K562 (cell line): ENCODE results near the gene TUBA1B. TPM values are rescaled to one million over a fixed set of nuclear protein-coding genes. Genes with fewer than 3 reads are reported as not detected.

Source experiments
- ATAC-seq: fragments of 200-7000 bp; cut with Tn5 transposase; 3 replicates; pipeline ENCODE4 v1.9.1; 2020; ENCODE audit warnings: moderate library complexity
- Bru-seq: library from RNA; stranded (reverse); fragments of 400-500 nt; gene quantifications from one replicate; lab custom pipeline; 2021; lab: Mats Ljungman, UMichigan
- BruChase-seq, 2 experiments: library from RNA; stranded (reverse); fragments of 400-500 nt; gene quantifications; one replicate each; lab custom pipeline; 2021; lab: Mats Ljungman, UMichigan
- BruUV-seq: library from RNA; stranded (reverse); fragments of 400-500 nt; replicated peaks from 2 replicates; lab custom pipeline; 2021; lab: Mats Ljungman, UMichigan
- CTCF ChIA-PET: fragments of 300-600 bp; formaldehyde crosslinking; extraction: SDS; loops from one replicate; lab custom pipeline; 2021; ENCODE audit warnings: low intra/inter-chr PET ratio; lab: Yijun Ruan, JAX
- POLR2A ChIA-PET: fragments of 300-600, 350-650 bp; sonication (Branson Sonifier 250); formaldehyde crosslinking; extraction: SDS; loops from one replicate; lab custom pipeline; 2021; ENCODE audit warnings: antibody characterized with exemption, inconsistent platforms; lab: Yijun Ruan, JAX
- DNase-seq, 4 experiments: peaks; one replicate each; pipeline versions ENCODE4 v3.0.0 to v3.0.0-alpha.2; 2011 to 2018; ENCODE audit warnings: low spot score in 3 of 4, mixed read lengths in 3 of 4; ENCODE audit errors: extremely low read depth in 1 of 4
- FAIRE-seq: peaks from 2 replicates; lab custom pipeline; 2011; peaks lifted over from hg19 to GRCh38; lab: Jason Lieb, UNC
- H2AFZ ChIP-seq: 2 replicates; pipeline ENCODE4 v1.6.0; 2011; ENCODE audit warnings: low read depth, low read length, control low read depth, inconsistent platforms
- H3K27ac ChIP-seq: fragments of 200-600 bp; 3 replicates; pipeline ENCODE4 v1.8.0; 2011; ENCODE audit warnings: low read depth, mild to moderate bottlenecking, control low read depth, inconsistent platforms, low read length, moderate library complexity, mixed read lengths; ENCODE audit errors: extremely low read depth
- H3K27me3 ChIP-seq, 2 experiments: fragments of 300-600 bp in 1 of 2; 2 replicates in 1 of 2; 3 replicates in 1 of 2; pipeline versions ENCODE4 v1.6.0 to v1.8.0; 2011; ENCODE audit warnings: inconsistent platforms in 2 of 2, low read length in 2 of 2, mild to moderate bottlenecking in 1 of 2, mixed read lengths in 1 of 2, moderate library complexity in 1 of 2; ENCODE audit not compliant: control insufficient read depth in 2 of 2, insufficient read depth in 2 of 2
- H3K36me3 ChIP-seq: fragments of 300-600 bp; 3 replicates; pipeline ENCODE4 v1.8.0; 2011; ENCODE audit warnings: mild to moderate bottlenecking, low read length, inconsistent platforms; ENCODE audit not compliant: control insufficient read depth, insufficient read depth
- H3K4me1 ChIP-seq, 2 experiments: fragments of 200-600 bp in 1 of 2; replicated peaks in 1 of 2; 2 replicates in 1 of 2; 3 replicates in 1 of 2; pipeline versions ENCODE4 v1.5.1 to v1.8.0; 2011; ENCODE audit warnings: inconsistent platforms in 2 of 2, low read length in 2 of 2, mild to moderate bottlenecking in 1 of 2, mixed read lengths in 1 of 2, moderate library complexity in 1 of 2; ENCODE audit not compliant: control insufficient read depth in 2 of 2, insufficient read depth in 2 of 2
- H3K4me2 ChIP-seq: 2 replicates; pipeline ENCODE4 v1.6.1; 2011; ENCODE audit warnings: low read length, control low read depth, inconsistent platforms, mixed read lengths; ENCODE audit not compliant: insufficient read depth
- H3K4me3 ChIP-seq: fragments of 200-600 bp; sonication (generic), shearing (Covaris generic); 2 replicates; pipeline ENCODE4 v1.5.1; 2016; ENCODE audit warnings: control low read depth, inconsistent platforms
- H3K79me2 ChIP-seq: fragments of 200-600 bp; 3 replicates; pipeline ENCODE4 v1.8.0; 2011; ENCODE audit warnings: low read length, inconsistent platforms; ENCODE audit not compliant: control insufficient read depth, insufficient read depth
- H3K9ac ChIP-seq, 2 experiments: 2 replicates each; pipeline versions ENCODE4 v1.6.0 to v1.6.1; 2011; ENCODE audit warnings: low read depth in 2 of 2, low read length in 2 of 2, control low read depth in 1 of 2, inconsistent platforms in 1 of 2, mild to moderate bottlenecking in 1 of 2, mixed read lengths in 1 of 2; ENCODE audit not compliant: insufficient read depth in 1 of 2
- H3K9me1 ChIP-seq: one replicate; pipeline ENCODE4 v1.6.0; 2011; ENCODE audit warnings: inconsistent platforms, mild to moderate bottlenecking, low read length, moderate library complexity; ENCODE audit not compliant: control insufficient read depth, insufficient read depth
- H3K9me3 ChIP-seq: replicated peaks from 2 replicates; pipeline ENCODE4 v1.5.1; 2011; ENCODE audit warnings: low read depth, low read length, inconsistent platforms; ENCODE audit not compliant: control insufficient read depth, insufficient read depth
- H4K20me1 ChIP-seq: replicated peaks from 2 replicates; pipeline ENCODE4 v1.6.1; 2011; ENCODE audit warnings: low read length, inconsistent platforms, mixed read lengths; ENCODE audit not compliant: control insufficient read depth, insufficient read depth
- ATF7 ChIP-seq: fragments of 450-650 bp; IDR thresholded peaks from 2 replicates; pipeline ENCODE4 v1.7.1; 2014; ENCODE audit warnings: mild to moderate bottlenecking, moderate library complexity
- CEBPG ChIP-seq, 3 experiments: fragments of 200-800 bp in 1 of 3; sonication (Bioruptor generic) in 1 of 3; sonication (generic) in 1 of 3; formaldehyde crosslinking in 1 of 3; IDR thresholded peaks in 2 of 3; conservative IDR thresholded peaks in 1 of 3; 2 replicates each; pipeline versions ENCODE4 v1.6.1 to v1.8.0; 2016 to 2022; ENCODE audit warnings: missing compliant biosample characterization in 2 of 3, missing genetic modification characterization in 2 of 3, mild to moderate bottlenecking in 1 of 3, missing genetic modification reagents in 1 of 3
- DNMT1 ChIP-seq: fragments of 450-650 bp; IDR thresholded peaks from 2 replicates; pipeline ENCODE4 v1.6.1; 2016; ENCODE audit warnings: antibody characterized with exemption, mild to moderate bottlenecking
- E2F6 ChIP-seq, 2 experiments: IDR thresholded peaks; 2 replicates each; pipeline ENCODE4 v1.6.1; 2011; ENCODE audit warnings: borderline replicate concordance in 1 of 2, control low read depth in 1 of 2, low read depth in 1 of 2, low read length in 1 of 2, mild to moderate bottlenecking in 1 of 2, mixed read lengths in 1 of 2, moderate library complexity in 1 of 2; ENCODE audit not compliant: insufficient read depth in 1 of 2, insufficient read length in 1 of 2, poor library complexity in 1 of 2, severe bottlenecking in 1 of 2; ENCODE audit errors: extremely low read depth in 1 of 2
- FIP1L1 ChIP-seq: fragments of 200-400 bp; formaldehyde crosslinking; IDR thresholded peaks from 2 replicates; pipeline ENCODE4 v1.6.1; 2018; ENCODE audit warnings: mild to moderate bottlenecking, low read depth, low read length; ENCODE audit not compliant: poor library complexity, severe bottlenecking
- PHB2 ChIP-seq: fragments of 450-650 bp; IDR thresholded peaks from 2 replicates; pipeline ENCODE4 v1.6.1; 2017; ENCODE audit warnings: low read depth
- PYGO2 ChIP-seq: fragments of 450-650 bp; IDR thresholded peaks from 2 replicates; pipeline ENCODE4 v1.6.1; 2016; ENCODE audit warnings: mild to moderate bottlenecking, missing genetic modification characterization, moderate library complexity, missing compliant biosample characterization
- SAFB ChIP-seq: fragments of 200-400 bp; formaldehyde crosslinking; IDR thresholded peaks from 2 replicates; pipeline ENCODE4 v1.6.1; 2017; ENCODE audit warnings: low read depth, low read length, borderline replicate concordance
- TBL1XR1 ChIP-seq, 2 experiments: IDR thresholded peaks; 2 replicates each; pipeline ENCODE4 v1.6.1; 2012; ENCODE audit warnings: improper control_type of control experiment in 2 of 2, low read length in 2 of 2, mild to moderate bottlenecking in 1 of 2
- TEAD4 ChIP-seq, 2 experiments: sonication (generic) in 1 of 2; formaldehyde crosslinking in 1 of 2; IDR thresholded peaks; 2 replicates each; pipeline versions ENCODE4 v1.6.1 to v1.8.0; 2012 to 2022; ENCODE audit warnings: borderline replicate concordance in 1 of 2, inconsistent platforms in 1 of 2, low read length in 1 of 2, mild to moderate bottlenecking in 1 of 2, missing genetic modification reagents in 1 of 2
- WGBS: fragments of 100-300 bp; shearing (Covaris generic); methylation state at CpG from one replicate; pipeline ENCODE4 v1.1.6; 2016; ENCODE audit warnings: low coverage, mixed read lengths; ENCODE audit not compliant: insufficient coverage; ENCODE audit errors: missing lambda C conversion rate; 5-methylcytosine and 5-hydroxymethylcytosine counted together
- in situ Hi-C: fragments of 300-500 bp; cut with MboI; formaldehyde crosslinking; loops from 4 replicates; pipeline ENCODE4 v1.15.0; 2018; ENCODE audit warnings: inconsistent platforms, mixed read lengths
- intact Hi-C: fragments of 100-400 bp; cut with micrococcal nuclease; formaldehyde crosslinking; loops from 2 replicates; pipeline ENCODE4 v1.14.2; 2022
- long read RNA-seq, 3 experiments: library from polyadenylated mRNA in 2 of 3; library from RNA in 1 of 3; unstranded in 2 of 3; stranded (forward) in 1 of 3; transcript quantifications; one replicate each; pipeline ENCODE4 v2.0.0, GENCODE V29; 2019 to 2022
- polyA minus RNA-seq, 3 experiments: library from RNA; depleted of rRNA, polyadenylated mRNA; stranded (reverse); fragments of >200 nt; gene quantifications; 2 replicates each; pipeline ENCODE4 v1.2.3, GENCODE V29; 2011
- polyA plus RNA-seq, 8 experiments: library from polyadenylated mRNA; depleted of rRNA in 4 of 8; stranded (reverse) in 5 of 8; unstranded in 3 of 8; fragments of >200 nt; fragmentation: Nextera tagmentation in 2 of 8; fragmentation: Illumina TruSeq in 1 of 8; extraction: Ambion mirVana in 2 of 8; extraction: Trizol in 1 of 8; gene quantifications; 2 replicates each; pipeline versions ENCODE4 v1.2.1 to v1.2.3, GENCODE V29; 2011 to 2014; ENCODE audit warnings: inconsistent platforms in 1 of 8, missing spikeins in 1 of 8
- total RNA-seq, 7 experiments: library from RNA; depleted of rRNA in 6 of 7; stranded (reverse); fragments of >200 nt in 6 of 7; fragmentation: Illumina TruSeq in 2 of 7; extraction: Trizol in 2 of 7; gene quantifications; 2 replicates each; pipeline versions ENCODE4 v1.2.1 to v1.2.3, GENCODE V29; 2011 to 2021; ENCODE audit warnings: low replicate concordance in 1 of 7

Gene TUBA1B
- total RNA-seq (2011; cell fraction: chromatin; rRNA removed; ENCODE audit: low replicate concordance) = 273 and 624 TPM in 2 replicates
- 655 and 684 TPM in 2 replicates for total RNA-seq (2011; cell fraction: nucleolus; rRNA removed)
- 570 and 687 TPM in 2 replicates for total RNA-seq (2011; cell fraction: nucleoplasm; rRNA removed)
- total RNA-seq (2014; rRNA removed) (2,537 and 3,283 TPM in 2 replicates), total RNA-seq (2014; rRNA removed; fragmentation: Illumina TruSeq; extraction: Trizol) (1,855 and 2,189 TPM in 2 replicates), total RNA-seq (2015; rRNA removed; fragmentation: Illumina TruSeq; extraction: Trizol) (2,518 and 2,541 TPM in 2 replicates), total RNA-seq (2021) (2,355 and 2,486 TPM in 2 replicates), polyA plus RNA-seq (2011; rRNA removed) (4,368 and 5,240 TPM in 2 replicates), polyA plus RNA-seq (2014; fragmentation: Illumina TruSeq; extraction: Trizol) (4,050 and 4,598 TPM in 2 replicates), polyA plus RNA-seq (2014; fragmentation: Nextera tagmentation; extraction: Ambion mirVana) (1,000 to 10,000 TPM; 2,987 to 4,624 TPM), polyA plus RNA-seq (2014; rRNA removed) (2,628 and 3,157 TPM in 2 replicates), polyA minus RNA-seq (2011; rRNA and poly(A)+ RNA removed) (3,490 and 4,253 TPM in 2 replicates), Bru-seq, nascent RNA (percentile 100 among the genes with signal in this experiment), BruChase-seq, experiment 1, labeled RNA remaining after a 2-hour chase (percentile 100 among the genes with signal in this experiment), BruChase-seq, experiment 2, labeled RNA remaining after a 6-hour chase (percentile 100 among the genes with signal in this experiment)
- polyA plus RNA-seq (2011; cell fraction: cytosol; rRNA removed) = 7,988 and 8,273 TPM in 2 replicates
- 1,151 and 1,577 TPM in 2 replicates for polyA plus RNA-seq (2011; cell fraction: nucleus; rRNA removed)
- 2,363 and 2,763 TPM in 2 replicates for polyA plus RNA-seq (2012)
- polyA minus RNA-seq (2011; cell fraction: cytosol; rRNA and poly(A)+ RNA removed) = 1,607 and 1,713 TPM in 2 replicates
- polyA minus RNA-seq (2011; cell fraction: nucleus; rRNA and poly(A)+ RNA removed) = 401 and 714 TPM in 2 replicates
- long read RNA-seq, experiment 1, transcript TUBA1B-202 (4 exons, 1,627 nt) = major isoform, 1,078 of 3,639 reads
- long read RNA-seq, experiment 1, transcript TUBA1B-201 (3 exons, 3,198 nt) = minor isoform, 313 of 3,639 reads
- long read RNA-seq, experiment 1, partial matches to known transcripts = 258 of 3,639 reads
- long read RNA-seq, experiment 1, other reads (novel, unspliced or antisense) = 1,990 of 3,639 reads
- long read RNA-seq, experiment 2, transcript TUBA1B-201 (3 exons, 3,198 nt) = minor isoform, 105 of 2,997 reads
- long read RNA-seq, experiment 2, transcript TUBA1B-202 (4 exons, 1,627 nt) = major isoform, 2,428 of 2,997 reads
- long read RNA-seq, experiment 2, partial matches to known transcripts = 41 of 2,997 reads
- long read RNA-seq, experiment 2, other reads (novel, unspliced or antisense) = 420 of 2,997 reads
- long read RNA-seq, experiment 3, transcript TUBA1B-202 (4 exons, 1,627 nt) = major isoform, 7,118 of 7,407 reads
- long read RNA-seq, experiment 3, transcript TUBA1B-201 (3 exons, 3,198 nt) = minor isoform, 155 of 7,407 reads
- long read RNA-seq, experiment 3, partial matches to known transcripts = 16 of 7,407 reads
- long read RNA-seq, experiment 3, other reads (novel, unspliced or antisense) = 118 of 7,407 reads

- Histone ChIP-seq H3K4me2 (peak within 1 kb of the TSS; percentile 94), H3K9me1 (peaks cover 4% of the 10 kb centered on the region), H3K9me3 (no peaks in the 10 kb centered on the region), H3K36me3 (peaks cover 39% of the 10 kb centered on the region), H3K27ac (peak within 1 kb of the TSS; percentile 96), H3K27me3 (no peaks in the 10 kb centered on the region), H2AFZ (peak within 1 kb of the TSS; percentile 85), H4K20me1 (peaks cover 13% of the 10 kb centered on the region), H3K79me2 (peaks cover 51% of the 10 kb centered on the region), H3K9ac (peak within 1 kb of the TSS; percentile 98 to 99), H3K4me3 (peak within 1 kb of the TSS; percentile 84), H3K4me1 (peaks cover 17 to 27% of the 10 kb centered on the region in 2 experiments; a peak in 4 of 5 replicates)
- intact Hi-C loops = loop anchor here (2.0 to 10.0 kb wide), 5 partner anchors 20 to 134 kb away; partner anchors contain the start of genes KMT2D, LMBR1L, TUBA1A and TUBA1C
- no TSS peak for BruUV-seq
- peak; percentile 86 for ATAC-seq
- under 1% methylated on average over 64 of the region's 79 CpGs for WGBS
- POLR2A ChIA-PET = interaction anchor here (0.6 to 4.9 kb wide), 77 partner anchors 12 to 569 kb away, joined by 3 to 151 read pairs (median 6); partner anchors contain the start of genes DHH, KMT2D, LMBR1L and PRKAG1
- no peak for FAIRE-seq
- CTCF ChIA-PET = interaction anchor here (0.6 to 1.9 kb wide), 3 partner anchors 17 to 103 kb away, joined by 3 to 11 read pairs (median 5); no protein-coding TSS in a partner anchor
- DNase-seq = peak; percentile 94 to 97 (median 96)
- in situ Hi-C loops = no loop called here
- TF ChIP-seq PHB2 (0 out of 2 replicates have a peak, but pooled peaks have one; percentile 25), TEAD4 (IDR thresholded peaks at IDR 0.05; ENCODE audit: low read length) (no peak), TEAD4 (CRISPR knock-in tag; IDR thresholded peaks at IDR 0.05; ENCODE audit: borderline replicate concordance) (0 out of 2 replicates have a peak, but pooled peaks have one; percentile 64), PYGO2 (tag) (peak; percentile 39; the same call in 1 of the 2 replicates), CEBPG (CRISPR knock-in tag; IDR thresholded peaks at IDR 0.05) (no peak), CEBPG (tag; conservative IDR thresholded peaks at IDR 0.05 in 1 of 2, IDR thresholded peaks at IDR 0.05 in 1 of 2) (no peak), SAFB (0 out of 2 replicates have a peak, but pooled peaks have one; percentile 0), TBL1XR1 (IDR thresholded peaks at IDR 0.05; ENCODE audit: low read length in 2 of 2) (peak; percentile 36 to 59; a peak in 3 of 4 replicates), DNMT1 (0 out of 2 replicates have a peak, but pooled peaks have one; percentile 35), FIP1L1 (peak; percentile 93), ATF7 (peak; percentile 26; the same call in 1 of the 2 replicates), E2F6 (IDR thresholded peaks at IDR 0.05; ENCODE audit: borderline replicate concordance in 1 of 2, extremely low read depth in 1 of 2, insufficient read depth in 1 of 2, insufficient read length in 1 of 2, low read depth in 1 of 2, low read length in 1 of 2, poor library complexity in 1 of 2, severe bottlenecking in 1 of 2) (peak; percentile 93 to 97)
Observed at GRCh38 chr12:49131051-49131893, at the start of gene TUBA1B. Gene TUBA1B, minus strand, starts transcription at chr12:49131395. Its CDS starts 95 bp downstream, at chr12:49131300.
